Caki2 (cell line): Measurements from ENCODE around the gene RMDN2. TPM values are rescaled to one million over a fixed set of nuclear protein-coding genes. Genes with fewer than 3 reads are reported as not detected.

Source experiments
- DNase-seq: peaks from one replicate; pipeline ENCODE4 v3.0.0-alpha.2; 2015; ENCODE audit warnings: low read depth
- in situ Hi-C: cut with HindIII; loops from 2 replicates; pipeline ENCODE4 v1.10.0; 2016; ENCODE audit warnings: low sequenced_read_pairs, low pct_unique_long_range_greater_than_20kb, mixed read lengths
- total RNA-seq: library from RNA; depleted of rRNA; stranded (reverse); fragments of >200 nt; shearing (Covaris generic); gene quantifications from 2 replicates; pipeline ENCODE4 v1.2.3, GENCODE V29; 2014; ENCODE audit warnings: low replicate concordance; rRNA removed

Gene RMDN2
- total RNA-seq, 1 experiment from 2014 or later = 4.8 TPM

DNA sequence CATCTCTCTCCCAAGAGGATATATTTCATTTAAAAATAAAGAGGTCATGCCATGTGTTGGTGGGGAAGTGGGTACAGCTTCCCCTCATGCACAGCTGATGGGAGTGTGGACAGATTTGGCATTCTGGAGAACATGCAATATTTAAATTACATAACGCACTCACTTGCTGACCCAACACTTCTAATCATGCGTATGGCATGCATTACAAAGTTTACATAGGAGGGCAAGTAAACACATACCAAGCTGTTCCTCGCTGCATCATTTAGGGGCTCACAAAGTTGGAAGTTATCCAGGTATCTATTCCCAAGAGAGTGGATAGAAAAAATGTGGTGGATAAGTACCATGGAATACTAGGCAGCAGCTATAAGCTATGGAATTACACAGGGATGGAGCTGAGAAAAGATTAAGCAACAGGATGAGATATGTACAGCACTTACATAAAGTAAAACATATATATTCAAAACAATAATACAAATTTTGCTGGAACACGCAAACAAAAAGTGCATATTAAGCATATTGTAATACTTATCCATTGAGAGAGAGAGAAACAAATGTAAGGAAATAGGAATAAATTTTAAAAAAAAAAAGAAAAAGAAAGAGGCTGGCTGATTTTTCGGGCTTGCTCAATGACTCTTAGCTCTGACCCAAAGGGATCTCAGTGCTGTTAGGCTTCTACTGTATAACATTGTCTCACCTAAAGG lies 139.9 kb downstream of the RMDN2 start:
- no peak for DNase-seq
- in situ Hi-C loops = no loop called here

DNA sequence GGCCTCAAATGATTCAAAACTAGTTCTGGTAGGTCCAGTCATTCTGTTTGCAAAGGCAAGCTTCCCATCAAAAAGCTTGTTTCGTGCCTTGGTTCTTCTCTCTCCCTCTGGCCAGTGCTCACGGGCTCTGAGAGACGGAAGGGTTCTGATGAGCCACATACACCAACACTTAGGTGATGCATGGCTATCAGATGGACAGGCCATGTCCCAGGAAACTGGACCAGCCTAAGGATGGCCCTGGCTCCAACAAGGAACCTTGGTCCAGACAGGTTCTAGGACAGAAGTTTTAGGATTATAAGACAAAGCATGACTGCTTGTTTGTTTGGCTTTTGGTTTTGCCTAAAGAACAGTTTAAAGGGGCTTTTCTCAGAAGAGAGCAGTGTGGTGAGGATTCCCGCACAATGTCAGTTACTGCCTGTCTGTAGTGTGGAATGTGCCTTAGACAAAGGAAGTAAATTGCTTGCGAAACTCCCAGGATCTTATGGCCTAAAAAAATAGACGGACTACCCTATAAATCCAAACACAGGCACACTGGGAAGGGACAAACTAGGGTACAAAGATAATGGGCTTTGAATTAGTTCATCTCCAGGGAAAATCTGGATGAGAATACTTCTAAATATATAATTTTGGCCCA lies 140.5 kb downstream of the RMDN2 start:
- no peak for DNase-seq
- in situ Hi-C loops = no loop called here

DNA sequence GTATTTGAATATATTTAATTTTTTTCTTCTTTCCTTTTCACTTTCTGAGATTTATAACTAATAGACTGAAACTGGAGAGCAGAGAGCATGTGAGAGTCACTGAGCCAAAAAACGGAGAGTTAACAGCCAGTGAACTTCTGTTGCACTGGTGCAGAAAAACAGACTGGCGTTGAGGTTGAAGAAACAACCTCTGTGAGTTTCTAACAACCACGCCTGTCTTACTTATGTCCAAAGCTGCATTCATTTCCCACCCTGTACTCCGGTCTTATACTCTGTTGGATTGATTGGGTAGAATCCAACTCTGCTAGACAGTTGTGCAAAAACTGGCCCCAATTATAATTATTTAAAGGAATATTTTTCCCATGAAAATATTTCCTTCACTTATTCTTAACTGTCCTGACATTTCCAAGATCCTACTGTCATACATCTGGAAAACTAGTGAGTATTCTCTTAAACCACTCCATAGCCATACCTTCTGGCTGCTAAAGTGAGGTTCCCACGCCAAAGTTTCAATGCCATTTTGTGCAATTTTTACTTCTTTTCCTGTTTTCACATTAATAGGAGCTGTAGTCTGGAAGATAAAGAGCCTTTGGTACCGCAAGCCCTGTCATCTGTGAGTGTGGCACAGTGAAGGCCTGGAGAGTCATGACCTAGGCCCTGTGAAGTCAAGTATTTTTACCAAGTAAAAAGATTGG lies 141.5 kb downstream of the RMDN2 start:
- in situ Hi-C loops = no loop called here
- no peak for DNase-seq

Other genes starting within 250 kb of the RMDN2 start
- gene CYP1B1, start 150.9 kb downstream of the RMDN2 start, total RNA-seq = 3.0 and 5.5 TPM in 2 replicates